Measurements from ENCODE around the gene ARL15.

Gene ARL15

GRCh38 chr5:54160329-54160728, 150.0 kb downstream of the ARL15 start:
- no peak overlapping the region for H3K27ac Mint-ChIP-seq
- H3K4me3 Mint-ChIP-seq = no peak overlapping the region
- H3K4me1 Mint-ChIP-seq (ENCODE audit: low read depth) = no peaks in the 10 kb centered on the region
- no peaks in the 10 kb centered on the region for H3K27me3 Mint-ChIP-seq
- peaks cover 29% of the 10 kb centered on the region for H3K36me3 Mint-ChIP-seq
- peaks cover 6% of the 10 kb centered on the region for H3K9me3 Mint-ChIP-seq (ENCODE audit: low read depth)

- Mint-ChIP-seq H3K27ac (no peak overlapping the region), H3K36me3 (peaks cover 27% of the 10 kb centered on the region), H3K4me1 (ENCODE audit: low read depth) (no peaks in the 10 kb centered on the region), H3K9me3 (ENCODE audit: low read depth) (peaks cover 6% of the 10 kb centered on the region), H3K27me3 (no peaks in the 10 kb centered on the region), H3K4me3 (no peak overlapping the region)
These were observed 150.5 kb downstream of the ARL15 start for GRCh38 chr5:54159893-54160195.

- Mint-ChIP-seq H3K9me3 (ENCODE audit: low read depth) (peaks cover 4% of the 10 kb centered on the region), H3K4me1 (ENCODE audit: low read depth) (no peaks in the 10 kb centered on the region), H3K27me3 (no peaks in the 10 kb centered on the region), H3K4me3 (no peak overlapping the region), H3K27ac (no peak overlapping the region), H3K36me3 (peaks cover 24% of the 10 kb centered on the region)
These were observed 151.1 kb downstream of the ARL15 start for GRCh38 chr5:54159153-54159892.

- Mint-ChIP-seq H3K27me3 (no peaks in the 10 kb centered on the region), H3K4me1 (ENCODE audit: low read depth) (no peaks in the 10 kb centered on the region), H3K27ac (no peak overlapping the region), H3K36me3 (peaks cover 17% of the 10 kb centered on the region), H3K4me3 (no peak overlapping the region), H3K9me3 (ENCODE audit: low read depth) (no peaks in the 10 kb centered on the region)
These were observed 153.8 kb downstream of the ARL15 start for GRCh38 chr5:54156577-54156976.

GRCh38 chr5:54150841-54151240, 159.5 kb downstream of the ARL15 start:
- Mint-ChIP-seq H3K36me3 (peaks cover 22% of the 10 kb centered on the region), H3K4me3 (no peak overlapping the region), H3K27ac (no peak overlapping the region), H3K27me3 (no peaks in the 10 kb centered on the region), H3K4me1 (ENCODE audit: low read depth) (no peaks in the 10 kb centered on the region), H3K9me3 (ENCODE audit: low read depth) (no peaks in the 10 kb centered on the region)

- Mint-ChIP-seq H3K4me3 (no peak overlapping the region), H3K36me3 (peaks cover 28% of the 10 kb centered on the region), H3K27me3 (no peaks in the 10 kb centered on the region), H3K4me1 (ENCODE audit: low read depth) (no peaks in the 10 kb centered on the region), H3K27ac (no peak overlapping the region), H3K9me3 (ENCODE audit: low read depth) (no peaks in the 10 kb centered on the region)
These were observed 161.5 kb downstream of the ARL15 start for GRCh38 chr5:54148858-54149257.

- H3K9me3 Mint-ChIP-seq (ENCODE audit: low read depth) = no peaks in the 10 kb centered on the region
- H3K27ac Mint-ChIP-seq = no peak overlapping the region
- H3K36me3 Mint-ChIP-seq = peaks cover 25% of the 10 kb centered on the region
- no peaks in the 10 kb centered on the region for H3K27me3 Mint-ChIP-seq
- no peak overlapping the region for H3K4me3 Mint-ChIP-seq
- H3K4me1 Mint-ChIP-seq (ENCODE audit: low read depth) = no peaks in the 10 kb centered on the region
These were observed 162.1 kb downstream of the ARL15 start for GRCh38 chr5:54148067-54148845.

- Mint-ChIP-seq H3K9me3 (ENCODE audit: low read depth) (no peaks in the 10 kb centered on the region), H3K36me3 (peaks cover 27% of the 10 kb centered on the region), H3K4me3 (no peak overlapping the region), H3K4me1 (ENCODE audit: low read depth) (no peaks in the 10 kb centered on the region), H3K27me3 (no peaks in the 10 kb centered on the region), H3K27ac (no peak overlapping the region)
These were observed 163.5 kb downstream of the ARL15 start for GRCh38 chr5:54146916-54147315.

GRCh38 chr5:54146390-54146789, 164.0 kb downstream of the ARL15 start:
- Mint-ChIP-seq H3K27me3 (no peaks in the 10 kb centered on the region), H3K27ac (no peak overlapping the region), H3K4me3 (no peak overlapping the region), H3K9me3 (ENCODE audit: low read depth) (no peaks in the 10 kb centered on the region), H3K4me1 (ENCODE audit: low read depth) (no peaks in the 10 kb centered on the region), H3K36me3 (peaks cover 26% of the 10 kb centered on the region)

GRCh38 chr5:54140247-54140840, 170.0 kb downstream of the ARL15 start:
- Mint-ChIP-seq H3K4me3 (no peak overlapping the region), H3K9me3 (ENCODE audit: low read depth) (no peaks in the 10 kb centered on the region), H3K4me1 (ENCODE audit: low read depth) (no peaks in the 10 kb centered on the region), H3K27ac (no peak overlapping the region), H3K27me3 (no peaks in the 10 kb centered on the region), H3K36me3 (peaks cover 18% of the 10 kb centered on the region)

GRCh38 chr5:54136516-54137440, 173.6 kb downstream of the ARL15 start:
- Mint-ChIP-seq H3K27ac (no peak overlapping the region), H3K27me3 (no peaks in the 10 kb centered on the region), H3K4me1 (ENCODE audit: low read depth) (no peaks in the 10 kb centered on the region), H3K4me3 (no peak overlapping the region), H3K36me3 (peaks cover 17% of the 10 kb centered on the region), H3K9me3 (ENCODE audit: low read depth) (no peaks in the 10 kb centered on the region)

GRCh38 chr5:54135042-54135441, 175.3 kb downstream of the ARL15 start:
- Mint-ChIP-seq H3K36me3 (peaks cover 19% of the 10 kb centered on the region), H3K4me1 (ENCODE audit: low read depth) (no peaks in the 10 kb centered on the region), H3K4me3 (no peak overlapping the region), H3K9me3 (ENCODE audit: low read depth) (no peaks in the 10 kb centered on the region), H3K27ac (no peak overlapping the region), H3K27me3 (no peaks in the 10 kb centered on the region)

GRCh38 chr5:54133917-54134316, 176.5 kb downstream of the ARL15 start:
- H3K27ac Mint-ChIP-seq = no peak overlapping the region
- peaks cover 4% of the 10 kb centered on the region for H3K9me3 Mint-ChIP-seq (ENCODE audit: low read depth)
- H3K27me3 Mint-ChIP-seq = no peaks in the 10 kb centered on the region
- no peak overlapping the region for H3K4me3 Mint-ChIP-seq
- H3K4me1 Mint-ChIP-seq (ENCODE audit: low read depth) = no peaks in the 10 kb centered on the region
- peaks cover 19% of the 10 kb centered on the region for H3K36me3 Mint-ChIP-seq

- Mint-ChIP-seq H3K27ac (no peak overlapping the region), H3K27me3 (no peaks in the 10 kb centered on the region), H3K36me3 (peaks cover 6% of the 10 kb centered on the region), H3K9me3 (ENCODE audit: low read depth) (no peaks in the 10 kb centered on the region), H3K4me1 (ENCODE audit: low read depth) (no peaks in the 10 kb centered on the region), H3K4me3 (no peak overlapping the region)
These were observed 189.9 kb downstream of the ARL15 start for GRCh38 chr5:54120473-54120872.

- H3K27me3 Mint-ChIP-seq = no peaks in the 10 kb centered on the region
These were observed 192.4 kb downstream of the ARL15 start for GRCh38 chr5:54117957-54118356.

More at GRCh38 chr5:54117957-54118356, 192.4 kb downstream of the ARL15 start:
- H3K9me3 Mint-ChIP-seq (ENCODE audit: low read depth) = no peaks in the 10 kb centered on the region
- H3K36me3 Mint-ChIP-seq = peaks cover 13% of the 10 kb centered on the region
- no peaks in the 10 kb centered on the region for H3K4me1 Mint-ChIP-seq (ENCODE audit: low read depth)
- H3K27ac Mint-ChIP-seq = no peak overlapping the region
- H3K4me3 Mint-ChIP-seq = no peak overlapping the region
